Stimulated activated CD4-positive, alpha-beta T cell treated with anti-CD3 and anti-CD28 coated beads, Interleukin-4, amount 100 ng/mL, for 48 hours (primary cell): Measurements from ENCODE around the gene DHX32.
"Not testable (repeated sequence)": the region's sequence is repeated elsewhere in the genome, so short reads cannot be mapped to it uniquely, and the experiment has no call there.

Experiments used
- DNase-seq, 2 donors: peaks; one replicate each; pipeline ENCODE4 v3.0.0-alpha.2; 2020; ENCODE audit warnings: low read depth in 2 of 2

Gene DHX32

DNA sequence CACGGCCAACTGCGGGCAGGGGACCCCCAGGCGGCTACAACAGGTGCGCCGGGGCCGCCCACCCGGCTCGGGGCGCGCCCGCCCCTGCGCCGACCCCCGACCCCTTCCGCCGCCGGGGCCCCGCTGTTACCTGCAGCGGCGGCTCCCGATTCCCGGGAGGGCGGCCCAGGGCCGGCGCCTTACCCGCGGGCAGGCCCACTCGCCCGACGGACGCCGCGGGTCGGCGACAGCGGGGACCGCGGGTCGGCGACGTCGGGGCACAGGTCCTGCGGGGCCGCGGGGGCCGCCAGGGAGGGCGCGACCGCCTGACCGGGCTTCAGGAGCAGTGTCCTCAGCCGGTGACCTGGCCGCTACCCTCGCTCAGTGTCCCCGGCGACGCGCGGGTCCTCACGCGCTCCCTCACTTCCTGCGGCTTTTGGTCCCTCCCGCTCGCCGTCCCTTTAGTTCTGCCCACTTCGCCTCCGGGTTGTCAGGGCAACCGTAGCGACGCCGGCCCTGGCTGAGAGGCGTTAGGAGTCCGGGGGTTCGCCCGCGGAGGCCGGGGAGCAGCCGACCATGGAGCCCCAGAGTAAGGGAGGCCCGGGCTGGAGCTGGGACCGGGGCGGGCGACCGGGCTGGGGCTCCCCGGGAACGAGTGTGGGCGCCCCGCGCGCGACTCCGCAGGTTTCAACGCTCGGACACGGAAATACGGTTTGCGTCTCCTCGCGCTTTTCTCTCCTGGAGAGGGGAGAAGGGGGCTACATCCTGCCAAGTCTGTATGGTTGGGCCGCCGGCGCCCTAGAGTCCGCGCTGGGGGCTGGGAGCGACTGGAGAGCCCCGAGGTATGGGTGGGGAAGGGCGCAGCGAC lies 15.2 kb upstream of the DHX32 start, which contains the start of gene FANK1:
TSS of gene FANK1 (plus strand) at position 477 of the 847 bp plus-strand sequence. CDS start at position 556, 79 bp downstream.
- peak; percentile 76 to 79 for DNase-seq

- peak; percentile 45 to 50 for DNase-seq
Measured at GRCh38 chr10:125895130-125896087, 14.3 kb upstream of the DHX32 start.

DNA sequence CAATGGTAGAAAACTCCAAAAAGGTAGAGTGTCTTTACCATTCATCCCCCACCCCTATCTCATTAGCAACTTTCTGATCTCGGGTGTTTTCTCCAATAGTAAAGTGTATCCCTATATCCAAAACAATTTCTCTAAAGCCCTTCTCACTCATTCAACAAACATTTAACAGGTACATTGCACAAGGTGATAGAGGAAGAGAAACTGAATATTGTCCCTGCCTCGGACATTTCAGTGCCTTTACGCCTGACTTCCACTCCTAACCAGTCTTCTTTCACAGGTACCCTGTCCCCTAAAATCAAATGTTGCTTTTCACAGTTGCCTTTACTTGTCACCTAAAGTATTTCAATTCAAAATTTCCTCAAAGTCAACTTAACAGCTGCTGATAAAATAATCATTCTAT lies 13.1 kb upstream of the DHX32 start:
- not testable (repeated sequence) for DNase-seq

- not testable (repeated sequence) for DNase-seq
Measured at GRCh38 chr10:125892402-125892801, 11.3 kb upstream of the DHX32 start.

- not testable (repeated sequence) for DNase-seq
Measured at GRCh38 chr10:125889441-125889840, 8.3 kb upstream of the DHX32 start.

DNA sequence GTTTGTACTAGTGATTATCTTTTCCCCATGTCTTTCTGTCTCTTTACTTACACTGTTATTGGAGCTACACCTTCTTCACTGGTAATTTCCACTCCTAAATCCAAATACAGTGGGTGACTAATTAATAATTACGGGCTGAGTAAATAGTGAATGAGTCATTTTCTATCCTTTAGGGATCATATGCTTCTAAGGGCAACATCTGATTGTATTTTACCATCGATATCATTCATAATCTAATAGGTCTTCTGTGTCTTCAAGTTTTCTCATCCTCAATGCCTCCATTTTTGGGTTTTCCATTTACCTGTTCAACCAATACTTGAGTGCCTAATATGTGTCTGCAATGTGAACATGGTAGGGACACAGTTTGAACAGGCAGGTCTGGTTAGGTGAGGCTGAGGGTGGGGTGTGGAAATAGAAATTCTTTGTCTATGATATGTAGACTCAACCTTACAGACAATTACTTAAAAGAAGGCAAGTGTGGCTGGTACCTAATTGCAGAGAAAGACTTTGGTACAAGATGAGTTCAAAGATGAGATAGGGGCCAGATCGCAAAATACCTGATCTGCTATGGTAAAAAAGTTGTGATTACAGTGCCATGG lies 5.9 kb upstream of the DHX32 start:
- no peak for DNase-seq

- DNase-seq = no peak
Measured at GRCh38 chr10:125883211-125883610, 2.1 kb upstream of the DHX32 start.

DNA sequence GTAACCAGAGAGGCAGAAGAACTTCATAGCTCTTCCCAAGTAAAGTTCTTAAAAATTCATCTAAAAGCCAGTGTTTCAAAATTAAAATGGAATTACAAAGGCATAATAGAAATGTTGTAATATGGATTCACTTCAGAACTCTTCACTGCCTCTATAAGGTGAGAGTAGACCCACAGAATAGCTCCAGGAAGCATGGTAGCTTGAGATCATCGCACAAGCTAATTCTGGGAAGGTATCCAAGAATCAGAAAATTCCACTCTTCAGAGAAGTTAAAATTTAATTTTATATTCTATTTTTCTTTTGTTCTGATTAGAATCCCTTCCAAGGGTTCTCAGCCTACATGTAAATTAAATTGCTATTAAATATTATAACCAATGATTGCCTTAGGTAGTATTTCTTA lies 1.5 kb upstream of the DHX32 start:
- DNase-seq = no peak

- no peak for DNase-seq
Measured at GRCh38 chr10:125880719-125881118, 373 bp downstream of the DHX32 start.

DNA sequence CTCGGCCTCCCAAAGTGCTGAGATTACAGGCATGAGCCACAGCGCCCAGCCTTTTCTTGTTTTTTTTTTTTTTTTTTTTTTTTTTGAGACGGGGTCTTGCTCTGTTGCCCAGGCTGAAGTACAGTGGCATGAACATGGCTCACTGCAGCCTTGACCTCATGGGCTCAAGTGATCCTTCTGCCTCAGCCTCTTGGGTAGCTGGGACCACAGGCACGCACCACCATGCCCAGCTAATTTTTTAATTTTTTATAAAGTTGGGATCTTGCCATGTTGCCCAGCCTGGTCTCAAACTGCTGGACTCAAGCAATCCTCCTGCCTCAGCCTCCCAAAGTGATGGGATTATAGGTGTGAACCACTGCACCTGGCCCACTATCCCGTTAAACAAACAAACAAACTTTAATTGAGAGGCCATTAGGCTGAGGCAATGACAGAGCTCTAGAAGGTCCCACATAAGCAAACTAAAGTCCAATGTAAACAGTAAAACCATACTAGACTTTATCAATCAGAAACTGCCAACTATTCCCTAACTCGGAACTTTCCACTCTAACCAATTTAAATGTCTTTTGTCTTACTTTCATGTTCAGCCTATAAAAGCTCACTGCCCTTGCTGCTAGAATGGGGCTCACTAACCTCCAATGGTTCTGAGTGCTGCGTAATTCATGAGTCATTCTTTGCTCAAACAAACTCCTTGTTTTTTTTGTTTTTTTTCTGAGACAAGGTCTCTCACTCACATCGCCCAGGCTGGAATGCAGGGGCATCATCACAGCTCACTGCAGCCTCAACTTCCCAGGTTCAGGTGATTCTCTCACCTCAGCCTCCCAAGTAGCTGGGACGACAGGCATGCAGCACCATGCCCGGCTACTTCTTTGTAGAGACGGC lies 1.9 kb downstream of the DHX32 start:
- no peak for DNase-seq

DNA sequence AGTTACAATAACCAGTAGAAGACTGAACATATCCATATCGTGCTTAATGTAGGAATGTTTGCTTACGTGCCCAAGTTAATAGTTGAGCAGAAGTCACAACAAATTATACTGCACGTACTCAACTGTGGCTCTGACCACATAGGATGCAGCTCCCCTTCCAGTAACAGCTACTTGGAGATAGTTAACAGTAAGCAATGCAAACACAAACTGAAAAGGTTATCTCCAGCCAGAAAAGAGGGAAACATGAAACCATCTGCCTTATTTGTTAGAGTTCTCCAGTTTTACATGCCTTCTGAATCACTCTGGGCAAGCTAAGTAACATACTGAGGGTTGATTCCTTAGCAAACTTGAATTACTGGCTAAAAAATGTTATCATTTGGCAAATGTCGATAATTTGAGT lies 9.8 kb downstream of the DHX32 start:
- DNase-seq = no peak

DNA sequence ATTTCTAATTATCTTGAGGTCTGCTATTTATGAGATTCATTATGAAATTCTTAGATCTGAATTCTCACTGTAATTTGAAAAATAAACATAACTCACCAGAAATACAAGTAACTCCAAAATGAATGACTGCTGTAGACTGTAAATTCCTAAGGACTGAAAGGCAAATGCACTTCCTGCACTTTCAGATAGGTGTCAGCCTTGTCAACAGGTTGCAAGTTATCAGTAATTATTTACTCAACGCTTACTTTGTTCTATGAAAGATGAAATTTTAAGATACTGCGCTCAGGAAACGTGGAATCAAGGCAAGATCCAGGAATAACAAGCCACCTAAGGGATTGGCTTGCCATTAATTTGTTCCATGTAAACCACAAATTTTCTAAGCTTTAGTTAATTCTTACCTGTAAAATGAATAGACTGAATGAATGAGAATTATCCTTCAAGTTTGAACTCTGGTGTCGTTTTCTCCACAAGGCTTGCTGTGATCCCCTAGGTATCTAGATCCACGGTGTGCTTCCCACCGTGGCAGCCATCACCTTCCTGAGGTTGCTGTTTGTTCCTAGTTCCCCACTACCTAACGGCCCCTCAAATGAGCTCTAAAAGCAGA lies 12.6 kb downstream of the DHX32 start:
- DNase-seq = peak in 1 of 2 donors; percentile 14

- DNase-seq = no peak
Measured at GRCh38 chr10:125866421-125867029, 14.6 kb downstream of the DHX32 start.

- DNase-seq = no peak
Measured at GRCh38 chr10:125865120-125865519, 16.0 kb downstream of the DHX32 start.

DNA sequence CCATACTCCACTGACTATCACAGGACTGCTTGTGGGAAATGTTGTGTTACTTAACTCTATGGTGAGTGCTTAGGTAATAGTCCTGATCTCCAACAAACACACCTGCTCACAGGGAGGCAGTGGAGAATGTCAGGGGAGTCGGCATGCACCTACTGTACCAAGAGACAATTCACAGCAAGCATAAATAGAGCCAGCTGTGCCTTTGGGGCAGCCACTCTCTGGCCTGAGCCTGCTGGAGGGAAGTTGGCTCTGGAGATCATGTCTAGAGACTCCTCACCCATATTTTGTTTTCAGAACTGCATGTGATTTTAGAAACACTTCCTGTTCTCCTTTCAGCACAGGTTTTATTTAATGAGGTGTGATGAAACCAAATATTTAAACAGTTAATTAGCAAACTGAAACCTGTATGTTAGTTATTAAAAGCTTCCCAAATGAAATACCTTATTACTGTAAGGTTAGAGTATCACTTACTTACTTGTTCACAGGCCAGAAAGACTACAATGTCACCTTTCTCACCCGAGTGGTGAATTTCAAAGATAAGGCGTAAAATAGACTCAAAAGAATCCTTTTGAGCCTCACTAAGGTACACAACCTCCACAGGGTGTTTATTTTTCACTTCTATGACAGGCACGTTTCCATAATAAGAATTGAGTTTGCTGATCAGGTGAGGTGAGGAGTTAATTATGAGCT lies 21.8 kb downstream of the DHX32 start:
- no peak for DNase-seq

GRCh38 chr10:125857185-125857760 lies 23.8 kb downstream of the DHX32 start:
- no peak for DNase-seq

GRCh38 chr10:125852487-125852886 lies 28.6 kb downstream of the DHX32 start:
- DNase-seq = no peak

DNA sequence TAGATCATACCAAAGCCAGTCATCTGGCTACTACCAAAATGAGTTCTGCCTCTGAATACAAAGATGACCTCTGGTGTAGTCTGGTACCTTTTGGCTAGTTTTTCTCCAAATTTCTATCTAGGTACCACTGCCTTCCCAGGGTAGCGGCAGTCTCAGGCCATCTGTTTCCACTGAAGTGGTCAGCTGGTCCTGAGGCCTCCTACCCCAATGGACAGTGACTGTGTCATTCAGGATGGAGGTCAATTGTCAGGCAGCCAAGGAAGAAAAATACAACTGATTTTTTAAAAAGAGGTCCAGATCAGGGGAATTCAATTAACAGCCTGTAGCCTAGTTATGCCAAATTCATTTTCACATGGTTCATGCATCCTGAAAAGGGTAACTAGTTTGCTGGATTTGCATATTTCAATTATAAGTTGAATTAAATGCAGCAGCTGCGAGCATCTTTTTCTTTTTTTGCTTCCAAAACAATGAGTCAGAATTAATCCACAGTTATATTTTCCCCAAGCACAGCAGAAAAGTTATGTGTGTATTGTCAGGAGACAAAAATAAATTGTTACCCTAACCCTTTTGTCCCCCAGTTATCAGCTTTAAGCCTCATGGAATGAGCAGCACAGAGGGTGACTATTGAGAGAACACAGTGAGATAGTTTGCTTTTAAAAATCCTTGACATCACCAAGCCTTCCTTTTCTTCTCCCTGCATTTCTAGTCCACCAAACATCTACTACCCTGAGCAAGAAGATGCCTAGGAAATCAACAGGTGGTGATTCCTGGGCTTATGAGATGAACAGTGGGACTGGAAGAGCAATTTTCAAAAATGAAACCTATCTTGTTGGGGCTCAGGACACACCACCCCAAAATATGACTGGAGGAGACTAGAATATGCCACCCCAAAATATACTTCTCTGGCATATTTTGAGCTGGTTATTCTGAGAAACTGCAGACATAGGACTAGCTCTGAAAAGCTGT lies 30.0 kb downstream of the DHX32 start:
- DNase-seq = no peak
